Progenitor cell of endocrine pancreas (in vitro differentiated cells): ENCODE measurements around the gene NR3C1. TPM values are rescaled to one million over a fixed set of nuclear protein-coding genes. Genes with fewer than 3 reads are reported as not detected.

Experiments
- DNase-seq: peaks from one replicate; pipeline ENCODE4 v3.0.0; 2021; ENCODE audit warnings: low spot score; ENCODE audit not compliant: unreplicated experiment
- H3K27ac Mint-ChIP-seq: 2 replicates; pipeline ENCODE4 v1.8.0; 2021; ENCODE audit warnings: mild to moderate bottlenecking, moderate library complexity, mixed read lengths
- H3K27me3 Mint-ChIP-seq: 2 replicates; pipeline ENCODE4 v1.8.0; 2021; ENCODE audit warnings: mixed read lengths
- H3K36me3 Mint-ChIP-seq: 2 replicates; pipeline ENCODE4 v1.8.0; 2022; ENCODE audit warnings: mixed read lengths; ENCODE audit not compliant: insufficient read depth
- H3K4me1 Mint-ChIP-seq: 2 replicates; pipeline ENCODE4 v1.8.0; 2021; ENCODE audit warnings: low read depth, mixed read lengths
- H3K4me3 Mint-ChIP-seq: 2 replicates; pipeline ENCODE4 v1.8.0; 2021; ENCODE audit warnings: low read depth, mild to moderate bottlenecking, moderate library complexity, mixed read lengths
- H3K9me3 Mint-ChIP-seq: 2 replicates; pipeline ENCODE4 v1.8.0; 2021; ENCODE audit warnings: low read depth, mixed read lengths
- CTCF ChIP-seq: fragments of 200-600 bp; sonication (generic); IDR thresholded peaks from one replicate; pipeline ENCODE4 v1.5.0; 2021; ENCODE audit warnings: antibody characterized with exemption, mild to moderate bottlenecking; ENCODE audit not compliant: unreplicated experiment
- total RNA-seq: library from RNA; stranded (reverse); gene quantifications from 2 replicates; pipeline ENCODE4 v1.2.1, GENCODE V29; 2021

NR3C1 gene
- total RNA-seq, 1 donor from 2014 or later, result 6.7 TPM

- peak overlapping the region; percentile 37 for H3K4me3 Mint-ChIP-seq
- no peaks in the 10 kb centered on the region for H3K36me3 Mint-ChIP-seq
- H3K27ac Mint-ChIP-seq, result no peak overlapping the region
- H3K4me1 Mint-ChIP-seq, result peaks cover 24% of the 10 kb centered on the region
- TF ChIP-seq CTCF, result no peak
- H3K27me3 Mint-ChIP-seq, result peaks cover 40% of the 10 kb centered on the region
- no peaks in the 10 kb centered on the region for H3K9me3 Mint-ChIP-seq
- DNase-seq, result no peak
Measured at GRCh38 chr5:143400541-143401226, 2.8 kb downstream of the NR3C1 start.

DNA sequence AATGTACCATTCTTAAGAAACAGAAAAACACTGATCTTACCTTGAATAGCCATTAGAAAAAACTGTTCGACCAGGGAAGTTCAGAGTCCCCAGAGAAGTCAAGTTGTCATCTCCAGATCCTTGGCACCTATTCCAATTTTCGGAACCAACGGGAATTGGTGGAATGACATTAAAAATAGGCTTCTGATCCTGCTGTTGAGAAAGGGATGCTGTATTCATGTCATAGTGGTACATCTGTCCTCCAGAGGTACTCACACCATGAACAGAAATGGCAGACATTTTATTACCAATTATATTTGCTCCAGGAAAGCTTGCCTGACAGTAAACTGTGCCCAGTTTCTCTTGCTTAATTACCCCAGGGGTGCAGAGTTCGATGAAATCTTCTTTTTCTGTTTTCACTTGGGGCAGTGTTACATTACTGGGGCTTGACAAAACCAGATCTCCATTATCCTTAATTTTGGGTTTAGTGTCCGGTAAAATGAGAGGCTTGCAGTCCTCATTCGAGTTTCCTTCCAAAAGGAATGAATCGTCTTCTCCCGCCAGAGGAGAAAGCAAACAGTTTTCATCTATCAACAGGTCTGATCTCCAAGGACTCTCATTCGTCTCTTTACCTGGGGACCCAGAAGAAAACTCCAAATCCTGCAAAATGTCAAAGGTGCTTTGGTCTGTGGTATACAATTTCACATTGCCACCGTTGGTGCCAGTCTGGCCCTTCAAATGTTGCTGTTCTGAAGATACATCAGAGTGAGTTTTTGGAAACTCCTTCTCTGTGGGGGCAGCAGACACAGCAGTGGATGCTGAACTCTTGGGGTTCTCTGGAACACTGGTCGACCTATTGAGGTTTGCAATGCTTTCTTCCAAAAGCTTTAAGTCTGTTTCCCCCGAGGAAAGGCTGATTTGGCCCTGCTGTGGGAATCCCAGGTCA is 3.6 kb downstream of the NR3C1 start:
- H3K36me3 Mint-ChIP-seq, result no peaks in the 10 kb centered on the region
- no peaks in the 10 kb centered on the region for H3K9me3 Mint-ChIP-seq
- TF ChIP-seq CTCF, result no peak
- H3K27me3 Mint-ChIP-seq, result peaks cover 40% of the 10 kb centered on the region
- peaks cover 24% of the 10 kb centered on the region for H3K4me1 Mint-ChIP-seq
- no peak for DNase-seq
- H3K4me3 Mint-ChIP-seq, result peak overlapping the region; percentile 37
- H3K27ac Mint-ChIP-seq, result no peak overlapping the region

GRCh38 chr5:143398451-143399237 is 4.8 kb downstream of the NR3C1 start:
- no peak overlapping the region for H3K4me3 Mint-ChIP-seq
- no peaks in the 10 kb centered on the region for H3K36me3 Mint-ChIP-seq
- peaks cover 23% of the 10 kb centered on the region for H3K4me1 Mint-ChIP-seq
- no peak for DNase-seq
- peaks cover 40% of the 10 kb centered on the region for H3K27me3 Mint-ChIP-seq
- H3K27ac Mint-ChIP-seq, result no peak overlapping the region
- no peak for TF ChIP-seq CTCF
- H3K9me3 Mint-ChIP-seq, result no peaks in the 10 kb centered on the region

GRCh38 chr5:143398053-143398355 is 5.5 kb downstream of the NR3C1 start:
- H3K4me1 Mint-ChIP-seq, result peaks cover 23% of the 10 kb centered on the region
- H3K4me3 Mint-ChIP-seq, result no peak overlapping the region
- peaks cover 40% of the 10 kb centered on the region for H3K27me3 Mint-ChIP-seq

More at GRCh38 chr5:143398053-143398355, 5.5 kb downstream of the NR3C1 start:
- Mint-ChIP-seq H3K36me3 (no peaks in the 10 kb centered on the region), H3K9me3 (no peaks in the 10 kb centered on the region), H3K27ac (no peak overlapping the region)
- no peak for TF ChIP-seq CTCF
- DNase-seq, result no peak
